NCI-H2196 (cell line): Measurements from ENCODE around the gene KNSTRN.

Experiments
- DNase-seq: peaks from one replicate; lab custom pipeline; 2025; ENCODE audit not compliant: unreplicated experiment; lab: John Stamatoyannopoulos, UW

Gene KNSTRN

DNA sequence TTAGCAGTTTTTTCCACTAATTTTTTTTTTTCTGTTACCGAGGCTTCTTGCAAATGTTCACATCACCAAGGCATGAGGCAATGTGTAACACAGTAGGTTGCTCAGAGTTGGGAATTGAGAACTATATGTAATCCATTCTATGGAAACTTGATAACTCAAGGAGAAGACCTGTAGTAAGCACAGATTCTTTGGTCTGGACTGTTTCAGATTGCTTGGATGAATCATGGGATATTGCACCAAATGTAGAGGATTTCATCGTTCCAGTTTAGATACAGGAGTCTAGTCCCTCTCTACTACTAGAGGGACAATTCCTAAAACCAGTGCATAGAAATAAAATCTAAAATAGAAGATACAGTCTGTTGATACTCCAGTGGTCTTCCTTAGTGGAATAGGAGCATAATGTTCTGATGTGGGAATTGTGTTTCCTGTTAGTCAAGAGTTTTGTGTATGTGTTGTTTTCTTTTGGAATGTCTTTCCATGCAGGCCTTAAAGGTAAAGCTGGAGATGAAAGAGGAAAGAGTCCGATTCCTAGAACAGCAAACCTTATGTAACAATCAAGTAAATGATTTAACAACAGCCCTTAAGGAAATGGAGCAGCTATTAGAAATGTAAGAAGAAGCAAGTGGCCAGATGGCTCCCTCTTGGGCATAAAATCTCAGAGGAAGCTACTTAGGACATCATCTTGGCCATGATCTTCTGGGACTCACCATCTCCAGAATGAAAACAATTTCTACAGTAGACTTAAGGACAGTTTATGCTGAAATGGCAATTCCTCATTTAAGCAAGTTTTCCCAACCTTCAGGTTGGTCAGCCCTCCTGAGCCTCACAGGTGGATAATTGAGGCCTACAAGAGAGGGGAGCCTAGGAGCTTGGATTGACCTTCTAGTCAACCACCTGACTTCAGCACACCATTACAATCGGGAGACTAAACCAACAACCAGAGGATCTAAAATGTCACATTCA, 10.7 kb downstream of the KNSTRN start:
- no peak for DNase-seq

GRCh38 chr15:40397688-40398412, 15.3 kb downstream of the KNSTRN start:
- DNase-seq: no peak

GRCh38 chr15:40398413-40398873, 15.9 kb downstream of the KNSTRN start:
- DNase-seq: no peak

GRCh38 chr15:40399370-40399769, 16.8 kb downstream of the KNSTRN start:
- DNase-seq: no peak

GRCh38 chr15:40405501-40406381, 23.2 kb downstream of the KNSTRN start, which contains the start of gene IVD:
IVD (plus strand) TSS chr15:40405795; CDS start chr15:40405828, 33 bp downstream.
- DNase-seq: peak; percentile 84

- no peak for DNase-seq
Measured at GRCh38 chr15:40407330-40407990, 24.9 kb downstream of the KNSTRN start.

- DNase-seq: peak; percentile 30
Measured at GRCh38 chr15:40409366-40409765, 26.8 kb downstream of the KNSTRN start.

DNA sequence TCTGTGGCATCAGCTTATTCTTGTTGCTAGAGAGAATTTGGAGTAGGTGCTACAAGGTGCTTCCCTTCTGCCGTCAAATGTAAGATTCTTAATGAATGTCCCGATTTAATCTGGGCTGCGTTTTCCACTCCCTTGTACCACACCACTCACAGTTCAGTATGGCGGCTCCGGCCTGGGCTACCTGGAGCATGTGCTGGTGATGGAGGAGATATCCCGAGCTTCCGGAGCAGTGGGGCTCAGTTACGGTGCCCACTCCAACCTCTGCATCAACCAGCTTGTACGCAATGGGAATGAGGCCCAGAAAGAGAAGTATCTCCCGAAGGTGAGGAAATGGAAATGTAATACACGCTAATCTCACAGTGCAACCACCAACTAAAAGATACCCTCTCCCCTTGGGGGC, 28.0 kb downstream of the KNSTRN start:
- DNase-seq: no peak

DNA sequence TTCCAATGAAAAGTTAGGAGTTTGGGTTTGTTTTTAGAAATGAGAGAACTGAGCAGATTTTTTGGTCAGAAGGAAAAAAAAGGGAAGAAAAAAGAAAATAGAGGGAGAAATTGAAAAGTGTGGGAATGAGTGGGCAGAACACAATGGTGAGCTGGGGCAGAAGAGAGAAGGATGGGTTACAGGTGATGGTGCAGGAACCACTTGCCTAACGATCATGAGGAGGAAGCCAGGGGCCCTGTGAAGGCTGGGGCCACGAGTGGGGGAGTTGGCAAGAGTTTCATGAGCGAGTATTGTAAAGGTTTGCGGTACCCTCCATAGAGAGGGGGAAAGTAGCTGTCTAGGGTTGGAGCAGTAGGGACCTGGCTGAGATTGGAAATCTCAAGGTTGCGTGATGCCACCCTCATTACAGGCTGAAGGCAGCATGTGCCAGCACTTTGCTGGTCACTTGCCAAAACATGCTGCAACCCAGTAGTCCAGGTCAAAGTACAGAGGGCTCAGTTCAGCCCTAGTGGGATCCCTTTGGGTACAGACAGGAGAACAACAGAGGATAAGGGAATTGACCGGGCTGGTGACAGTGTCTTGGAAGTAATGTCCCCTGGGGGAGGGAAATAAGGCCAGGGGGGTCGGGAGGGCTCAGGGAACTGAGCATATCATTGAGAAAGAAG, 29.7 kb downstream of the KNSTRN start:
- DNase-seq: no peak

DNA sequence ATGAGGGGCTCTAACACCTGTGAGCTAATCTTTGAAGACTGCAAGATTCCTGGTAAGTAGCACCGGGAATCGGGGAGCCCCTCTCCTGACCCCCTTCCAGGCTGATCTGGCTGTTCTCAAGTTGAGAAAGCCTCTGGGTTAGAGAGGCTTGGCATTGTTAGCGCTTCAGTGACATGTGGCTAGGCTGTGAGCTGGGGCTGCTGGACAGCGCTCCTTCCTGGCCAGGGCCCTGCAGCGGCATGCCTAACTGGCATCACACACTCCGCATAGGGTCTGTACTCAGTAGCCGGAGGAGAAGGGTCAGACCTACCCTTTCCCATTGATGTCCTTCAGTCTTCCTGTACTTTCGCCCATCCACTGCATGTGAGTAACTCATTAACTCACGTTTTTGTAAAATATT, 30.5 kb downstream of the KNSTRN start:
- DNase-seq: no peak

- no peak for DNase-seq
Measured at GRCh38 chr15:40414816-40415215, 32.3 kb downstream of the KNSTRN start.

GRCh38 chr15:40415226-40415625, 32.7 kb downstream of the KNSTRN start:
- no peak for DNase-seq

- DNase-seq: no peak
Measured at GRCh38 chr15:40416056-40416455, 33.5 kb downstream of the KNSTRN start.

DNA sequence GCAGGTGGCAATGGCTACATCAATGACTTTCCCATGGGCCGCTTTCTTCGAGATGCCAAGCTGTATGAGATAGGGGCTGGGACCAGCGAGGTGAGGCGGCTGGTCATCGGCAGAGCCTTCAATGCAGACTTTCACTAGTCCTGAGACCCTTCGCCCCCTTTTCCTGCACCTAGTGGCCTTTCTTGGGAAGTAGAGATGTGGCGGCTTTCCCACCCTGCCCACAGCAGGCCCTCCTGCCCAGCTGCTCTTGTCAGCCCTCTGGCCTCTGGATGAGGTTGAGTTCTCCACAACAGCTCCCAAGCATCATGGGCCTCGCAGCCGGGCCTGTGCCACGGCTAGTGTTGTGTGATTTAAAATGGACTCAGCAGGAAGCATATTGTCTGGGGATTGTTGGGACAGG, 35.6 kb downstream of the KNSTRN start:
- no peak for DNase-seq

GRCh38 chr15:40420071-40420713, 37.7 kb downstream of the KNSTRN start:
- no peak for DNase-seq

DNA sequence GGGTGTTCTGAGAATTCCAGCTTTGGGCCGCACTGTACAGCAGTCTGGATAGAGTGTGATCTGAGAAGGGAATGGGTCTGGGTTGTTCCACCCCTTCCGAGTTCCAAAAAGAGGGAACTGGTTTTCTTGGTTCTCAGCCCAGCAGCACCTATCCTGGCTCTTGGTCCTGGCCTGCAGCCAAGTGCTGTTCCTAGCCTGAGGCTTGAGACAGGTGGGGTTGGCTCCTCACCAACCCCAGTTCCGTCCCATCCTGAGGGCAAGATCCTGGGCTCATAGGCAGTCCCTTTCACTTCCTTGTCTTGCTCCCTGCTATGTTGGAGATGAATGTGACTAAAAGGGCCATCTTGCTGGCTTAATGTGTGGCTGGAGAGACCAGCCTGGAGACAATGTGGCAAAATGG, 38.3 kb downstream of the KNSTRN start:
- peak; percentile 54 for DNase-seq

GRCh38 chr15:40421246-40422157, 39.0 kb downstream of the KNSTRN start:
- peak; percentile 49 for DNase-seq

DNA sequence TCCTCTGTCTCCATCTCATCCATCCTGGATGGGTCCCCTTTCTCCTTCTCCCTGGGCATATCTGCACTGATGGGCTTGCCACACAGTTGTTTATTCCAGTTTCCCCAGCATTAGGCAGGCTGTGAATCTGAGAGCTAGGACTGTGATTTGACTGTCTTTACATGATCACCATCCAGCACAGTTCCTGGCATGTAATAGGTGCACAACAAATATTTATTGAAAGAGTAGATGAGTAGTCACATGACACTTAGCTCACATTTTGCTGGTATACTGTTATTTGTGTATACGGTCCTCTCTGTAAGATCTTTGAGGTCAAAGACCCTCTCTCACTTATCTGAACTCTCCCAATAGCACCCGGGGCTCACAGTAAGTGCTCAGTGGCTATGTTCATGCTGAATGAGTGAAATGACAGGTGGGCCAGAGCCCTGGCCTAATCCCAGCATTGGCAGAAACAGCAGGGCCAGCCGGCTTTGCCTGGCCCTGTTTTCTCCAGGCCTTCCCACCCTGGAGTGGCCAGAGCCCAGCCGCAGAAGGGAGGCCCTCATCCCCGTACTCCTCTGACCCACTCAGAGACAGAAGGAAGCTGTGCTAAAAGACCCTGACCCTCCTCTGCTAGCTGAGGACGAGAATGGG, 42.1 kb downstream of the KNSTRN start:
- no peak for DNase-seq
